ENCODE results near the gene ANTXR1. TPM values are rescaled to one million over a fixed set of nuclear protein-coding genes. Genes with fewer than 3 reads are reported as not detected.

ANTXR1 gene
- total and polyA plus RNA-seq, 4 donors = 45.7 to 65.0 (median 47.7) TPM

- Histone ChIP-seq H3K4me1 (ENCODE audit: control insufficient read depth, insufficient read depth, low read length) (no peaks in the 10 kb centered on the region), H3K27me3 (ENCODE audit: control insufficient read depth, insufficient read depth, low read length) (no peaks in the 10 kb centered on the region), H3K36me3 (ENCODE audit: control insufficient read depth, insufficient read depth, low read length) (peaks cover 3% of the 10 kb centered on the region), H3K4me3 (ENCODE audit: low read depth, low read length) (no peak overlapping the region), H3K9me3 (ENCODE audit: control insufficient read depth, insufficient read depth, low read length) (no peaks in the 10 kb centered on the region), H3K27ac (ENCODE audit: low read depth, low read length) (no peak overlapping the region)
- DNase-seq (ENCODE audit: low read depth in 4 of 6, low spot score in 6 of 6) = no peak
- WGBS (ENCODE audit: insufficient coverage) = 75% methylated on average over 3 of the region's 6 CpGs
These were observed 147.0 kb downstream of the ANTXR1 start for GRCh38 chr2:69159986-69160385.

- no peaks in the 10 kb centered on the region for H3K9me3 ChIP-seq (ENCODE audit: control insufficient read depth, insufficient read depth, low read length)
- no peak overlapping the region for H3K4me3 ChIP-seq (ENCODE audit: low read depth, low read length)
- H3K27ac ChIP-seq (ENCODE audit: low read depth, low read length) = no peak overlapping the region
- H3K27me3 ChIP-seq (ENCODE audit: control insufficient read depth, insufficient read depth, low read length) = no peaks in the 10 kb centered on the region
- no peaks in the 10 kb centered on the region for H3K36me3 ChIP-seq (ENCODE audit: control insufficient read depth, insufficient read depth, low read length)
- H3K4me1 ChIP-seq (ENCODE audit: control insufficient read depth, insufficient read depth, low read length) = peaks cover 3% of the 10 kb centered on the region
- DNase-seq (ENCODE audit: low read depth in 4 of 6, low spot score in 6 of 6) = no peak
These were observed 149.1 kb downstream of the ANTXR1 start for GRCh38 chr2:69162057-69162456.

- Histone ChIP-seq H3K36me3 (ENCODE audit: control insufficient read depth, insufficient read depth, low read length) (no peaks in the 10 kb centered on the region), H3K4me3 (ENCODE audit: low read depth, low read length) (no peak overlapping the region), H3K27ac (ENCODE audit: low read depth, low read length) (no peak overlapping the region), H3K27me3 (ENCODE audit: control insufficient read depth, insufficient read depth, low read length) (no peaks in the 10 kb centered on the region), H3K9me3 (ENCODE audit: control insufficient read depth, insufficient read depth, low read length) (no peaks in the 10 kb centered on the region), H3K4me1 (ENCODE audit: control insufficient read depth, insufficient read depth, low read length) (peaks cover 9% of the 10 kb centered on the region)
- 44% methylated on average over 4 of the region's 6 CpGs for WGBS (ENCODE audit: insufficient coverage)
- DNase-seq (ENCODE audit: low read depth in 4 of 6, low spot score in 6 of 6) = peak in 1 of 6 donors; percentile 39
These were observed 150.1 kb downstream of the ANTXR1 start for GRCh38 chr2:69163109-69163508.

GRCh38 chr2:69163556-69163955 lies 150.6 kb downstream of the ANTXR1 start:
- no peak for DNase-seq (ENCODE audit: low read depth in 4 of 6, low spot score in 6 of 6)
- no peak overlapping the region for H3K27ac ChIP-seq (ENCODE audit: low read depth, low read length)
- peaks cover 9% of the 10 kb centered on the region for H3K4me1 ChIP-seq (ENCODE audit: control insufficient read depth, insufficient read depth, low read length)
- WGBS (ENCODE audit: insufficient coverage) = no CpG with 5 or more reads among the region's 7 CpGs
- H3K36me3 ChIP-seq (ENCODE audit: control insufficient read depth, insufficient read depth, low read length) = no peaks in the 10 kb centered on the region
- no peaks in the 10 kb centered on the region for H3K9me3 ChIP-seq (ENCODE audit: control insufficient read depth, insufficient read depth, low read length)
- H3K27me3 ChIP-seq (ENCODE audit: control insufficient read depth, insufficient read depth, low read length) = no peaks in the 10 kb centered on the region
- no peak overlapping the region for H3K4me3 ChIP-seq (ENCODE audit: low read depth, low read length)

- no peaks in the 10 kb centered on the region for H3K9me3 ChIP-seq (ENCODE audit: control insufficient read depth, insufficient read depth, low read length)
- H3K27ac ChIP-seq (ENCODE audit: low read depth, low read length) = no peak overlapping the region
- H3K27me3 ChIP-seq (ENCODE audit: control insufficient read depth, insufficient read depth, low read length) = no peaks in the 10 kb centered on the region
- H3K36me3 ChIP-seq (ENCODE audit: control insufficient read depth, insufficient read depth, low read length) = no peaks in the 10 kb centered on the region
- no peak overlapping the region for H3K4me3 ChIP-seq (ENCODE audit: low read depth, low read length)
- DNase-seq (ENCODE audit: low read depth in 4 of 6, low spot score in 6 of 6) = no peak
- H3K4me1 ChIP-seq (ENCODE audit: control insufficient read depth, insufficient read depth, low read length) = peaks cover 12% of the 10 kb centered on the region
- 92% methylated on average over 6 of the region's 8 CpGs for WGBS (ENCODE audit: insufficient coverage)
These were observed 151.2 kb downstream of the ANTXR1 start for GRCh38 chr2:69164061-69164778.

GRCh38 chr2:69165091-69165880 lies 152.3 kb downstream of the ANTXR1 start:
- no peaks in the 10 kb centered on the region for H3K27me3 ChIP-seq (ENCODE audit: control insufficient read depth, insufficient read depth, low read length)
- H3K27ac ChIP-seq (ENCODE audit: low read depth, low read length) = no peak overlapping the region
- peaks cover 3% of the 10 kb centered on the region for H3K36me3 ChIP-seq (ENCODE audit: control insufficient read depth, insufficient read depth, low read length)
- DNase-seq (ENCODE audit: low read depth in 4 of 6, low spot score in 6 of 6) = peak in 1 of 6 donors; percentile 79
- peaks cover 21% of the 10 kb centered on the region for H3K4me1 ChIP-seq (ENCODE audit: control insufficient read depth, insufficient read depth, low read length)
- H3K4me3 ChIP-seq (ENCODE audit: low read depth, low read length) = no peak overlapping the region
- no peaks in the 10 kb centered on the region for H3K9me3 ChIP-seq (ENCODE audit: control insufficient read depth, insufficient read depth, low read length)
- 83% methylated on average over 8 of the region's 10 CpGs for WGBS (ENCODE audit: insufficient coverage)

GRCh38 chr2:69166465-69166811 lies 153.5 kb downstream of the ANTXR1 start:
- WGBS (ENCODE audit: insufficient coverage) = no CpG with 5 or more reads among the region's 2 CpGs
- peaks cover 3% of the 10 kb centered on the region for H3K36me3 ChIP-seq (ENCODE audit: control insufficient read depth, insufficient read depth, low read length)
- H3K27me3 ChIP-seq (ENCODE audit: control insufficient read depth, insufficient read depth, low read length) = no peaks in the 10 kb centered on the region
- no peaks in the 10 kb centered on the region for H3K9me3 ChIP-seq (ENCODE audit: control insufficient read depth, insufficient read depth, low read length)
- H3K4me1 ChIP-seq (ENCODE audit: control insufficient read depth, insufficient read depth, low read length) = peaks cover 21% of the 10 kb centered on the region
- no peak overlapping the region for H3K27ac ChIP-seq (ENCODE audit: low read depth, low read length)
- H3K4me3 ChIP-seq (ENCODE audit: low read depth, low read length) = no peak overlapping the region
- no peak for DNase-seq (ENCODE audit: low read depth in 4 of 6, low spot score in 6 of 6)

GRCh38 chr2:69166812-69167468 lies 154.0 kb downstream of the ANTXR1 start:
- H3K4me3 ChIP-seq (ENCODE audit: low read depth, low read length) = no peak overlapping the region
- no peak overlapping the region for H3K27ac ChIP-seq (ENCODE audit: low read depth, low read length)
- H3K9me3 ChIP-seq (ENCODE audit: control insufficient read depth, insufficient read depth, low read length) = no peaks in the 10 kb centered on the region
- peaks cover 21% of the 10 kb centered on the region for H3K4me1 ChIP-seq (ENCODE audit: control insufficient read depth, insufficient read depth, low read length)
- no peaks in the 10 kb centered on the region for H3K27me3 ChIP-seq (ENCODE audit: control insufficient read depth, insufficient read depth, low read length)
- peaks cover 3% of the 10 kb centered on the region for H3K36me3 ChIP-seq (ENCODE audit: control insufficient read depth, insufficient read depth, low read length)
- DNase-seq (ENCODE audit: low read depth in 4 of 6, low spot score in 6 of 6) = peak in 1 of 6 donors; percentile 63
- WGBS (ENCODE audit: insufficient coverage) = 73% methylated on average over 5 of the region's 5 CpGs

- Histone ChIP-seq H3K4me1 (ENCODE audit: control insufficient read depth, insufficient read depth, low read length) (peaks cover 21% of the 10 kb centered on the region), H3K36me3 (ENCODE audit: control insufficient read depth, insufficient read depth, low read length) (peaks cover 3% of the 10 kb centered on the region), H3K27me3 (ENCODE audit: control insufficient read depth, insufficient read depth, low read length) (no peaks in the 10 kb centered on the region), H3K4me3 (ENCODE audit: low read depth, low read length) (no peak overlapping the region), H3K9me3 (ENCODE audit: control insufficient read depth, insufficient read depth, low read length) (no peaks in the 10 kb centered on the region), H3K27ac (ENCODE audit: low read depth, low read length) (no peak overlapping the region)
- no peak for DNase-seq (ENCODE audit: low read depth in 4 of 6, low spot score in 6 of 6)
- WGBS (ENCODE audit: insufficient coverage) = 71% methylated on average over 2 of the region's 4 CpGs
These were observed 154.5 kb downstream of the ANTXR1 start for GRCh38 chr2:69167469-69167822.

All from spinal cord (tissue), 10 donors.